Epithelial cell of esophagus (primary cell): ENCODE data around the gene CHD1.

ENCODE experiments used
- DNase-seq: peaks from one replicate; pipeline ENCODE4 v3.0.0; 2010; ENCODE audit warnings: low read depth
- H3K4me3 ChIP-seq: 2 replicates; pipeline ENCODE4 v1.5.1; 2011; ENCODE audit warnings: mild to moderate bottlenecking, low read length, control low read depth
- TF ChIP-seq, protein P1 (sequence below): IDR thresholded peaks from 2 replicates; pipeline ENCODE4 v1.5.1; 2011; ENCODE audit warnings: low read depth, mild to moderate bottlenecking, low read length, control low read depth, inconsistent platforms; ENCODE audit not compliant: insufficient read depth; ENCODE audit errors: missing control alignments

Gene CHD1

DNA sequence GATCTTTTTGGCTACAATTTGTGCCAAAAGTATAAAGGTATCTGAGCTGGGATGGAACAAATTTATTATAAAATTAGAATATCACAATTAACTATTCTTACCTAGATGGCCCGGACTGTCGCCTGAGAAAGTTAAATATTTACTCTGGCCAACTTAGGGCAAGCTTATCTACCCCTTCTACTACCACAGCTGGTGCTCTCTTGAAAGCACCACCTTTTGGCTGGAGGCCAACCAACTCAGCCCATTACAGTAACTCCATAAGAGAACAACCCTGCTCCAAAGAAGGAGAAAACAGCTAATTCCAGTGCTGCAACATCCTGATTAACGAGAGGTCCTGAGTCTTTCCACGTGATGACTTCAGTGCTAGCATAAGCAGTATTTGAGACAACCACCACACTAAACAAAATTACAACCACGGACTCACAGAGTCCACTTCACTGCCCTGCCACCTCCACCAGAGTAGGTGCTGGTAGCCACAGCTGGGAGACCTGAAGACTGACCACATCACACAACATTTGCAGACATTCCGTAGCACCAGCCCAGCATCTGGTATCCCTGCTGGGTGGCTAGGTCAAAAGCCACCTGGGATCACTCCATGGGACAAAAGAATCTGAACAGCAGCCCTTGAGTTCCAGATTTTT is 112.1 kb downstream of the CHD1 start:
- DNase-seq: no peak
- TF ChIP-seq, protein P1, sequence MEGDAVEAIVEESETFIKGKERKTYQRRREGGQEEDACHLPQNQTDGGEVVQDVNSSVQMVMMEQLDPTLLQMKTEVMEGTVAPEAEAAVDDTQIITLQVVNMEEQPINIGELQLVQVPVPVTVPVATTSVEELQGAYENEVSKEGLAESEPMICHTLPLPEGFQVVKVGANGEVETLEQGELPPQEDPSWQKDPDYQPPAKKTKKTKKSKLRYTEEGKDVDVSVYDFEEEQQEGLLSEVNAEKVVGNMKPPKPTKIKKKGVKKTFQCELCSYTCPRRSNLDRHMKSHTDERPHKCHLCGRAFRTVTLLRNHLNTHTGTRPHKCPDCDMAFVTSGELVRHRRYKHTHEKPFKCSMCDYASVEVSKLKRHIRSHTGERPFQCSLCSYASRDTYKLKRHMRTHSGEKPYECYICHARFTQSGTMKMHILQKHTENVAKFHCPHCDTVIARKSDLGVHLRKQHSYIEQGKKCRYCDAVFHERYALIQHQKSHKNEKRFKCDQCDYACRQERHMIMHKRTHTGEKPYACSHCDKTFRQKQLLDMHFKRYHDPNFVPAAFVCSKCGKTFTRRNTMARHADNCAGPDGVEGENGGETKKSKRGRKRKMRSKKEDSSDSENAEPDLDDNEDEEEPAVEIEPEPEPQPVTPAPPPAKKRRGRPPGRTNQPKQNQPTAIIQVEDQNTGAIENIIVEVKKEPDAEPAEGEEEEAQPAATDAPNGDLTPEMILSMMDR: no peak
- H3K4me3 ChIP-seq: no peak overlapping the region

DNA sequence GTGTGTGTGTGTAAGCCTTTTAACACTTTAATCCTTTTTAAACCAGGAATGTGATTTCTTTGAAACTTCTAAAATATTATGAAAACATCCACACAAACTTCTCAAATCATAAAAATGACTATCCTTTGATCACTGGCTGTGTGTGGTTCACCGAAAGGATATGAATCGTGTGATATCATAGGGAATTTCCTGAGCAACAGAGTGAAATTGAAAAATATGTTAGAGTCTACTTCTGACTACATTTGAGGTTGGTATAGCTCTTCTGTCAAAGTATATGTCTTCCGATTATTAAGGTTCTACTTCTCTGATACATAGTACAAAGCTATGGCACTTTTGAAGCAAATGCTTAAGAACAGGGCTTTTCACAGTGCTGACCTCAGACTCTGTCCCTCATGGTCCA is 115.1 kb downstream of the CHD1 start:
- TF ChIP-seq, protein P1: no peak
- DNase-seq: no peak
- no peak overlapping the region for H3K4me3 ChIP-seq

DNA sequence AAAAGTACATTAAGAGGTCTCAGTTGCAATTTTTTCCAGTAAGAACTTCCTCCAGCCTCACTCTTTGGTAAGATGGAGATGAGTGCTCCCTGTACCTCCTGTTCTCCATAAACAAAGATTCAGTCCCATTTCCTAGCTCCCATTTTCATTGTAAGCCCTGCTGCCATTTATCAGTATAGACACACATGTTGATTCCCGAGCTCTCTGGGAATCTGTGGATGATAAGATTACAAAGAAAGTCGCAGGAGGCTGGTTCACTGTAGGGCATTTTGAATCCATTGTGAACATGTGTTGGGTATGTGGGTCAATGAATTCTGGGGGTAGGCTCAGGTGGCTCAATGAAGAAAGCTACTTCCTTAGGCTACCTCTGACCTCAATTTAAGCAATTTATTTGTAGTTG is 118.6 kb downstream of the CHD1 start:
- H3K4me3 ChIP-seq: no peak overlapping the region
- TF ChIP-seq, protein P1: no peak
- no peak for DNase-seq

DNA sequence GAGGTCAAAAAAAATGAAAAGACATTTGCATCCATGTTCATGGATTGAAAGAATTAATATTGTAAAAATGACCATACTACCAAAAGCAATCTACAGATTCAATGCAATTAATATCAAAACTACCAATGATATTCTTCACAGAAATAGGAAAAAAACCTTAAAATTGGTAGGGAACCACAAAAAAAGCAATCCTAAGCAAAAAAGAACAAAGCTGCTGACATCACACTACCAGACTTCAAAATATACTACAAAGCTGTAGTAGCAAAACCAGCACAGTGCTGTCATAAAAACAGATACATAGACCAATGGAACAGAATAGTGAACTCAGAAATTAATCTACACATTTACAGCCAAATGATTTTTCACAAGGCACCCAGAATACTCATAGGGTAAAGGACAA is 121.0 kb downstream of the CHD1 start:
- no peak overlapping the region for H3K4me3 ChIP-seq
- no peak for DNase-seq
- TF ChIP-seq, protein P1: no peak

DNA sequence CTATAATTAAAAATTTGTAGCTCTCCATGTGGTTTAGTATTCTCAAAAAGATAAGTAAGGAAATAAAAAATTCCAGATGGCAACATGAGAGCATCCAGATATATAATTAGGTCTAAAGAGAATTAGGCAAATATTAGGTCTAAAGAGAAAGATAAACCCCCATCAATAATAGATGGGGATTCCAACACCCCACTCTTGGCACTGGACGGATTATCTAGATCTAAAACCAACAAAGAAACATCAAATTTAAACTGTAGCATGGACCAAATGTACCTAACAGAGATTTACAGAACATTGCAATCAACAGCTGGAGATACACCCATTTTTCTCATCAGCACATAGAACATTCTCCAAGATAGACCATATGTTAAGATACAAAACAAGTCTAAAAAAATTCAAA is 123.7 kb downstream of the CHD1 start:
- TF ChIP-seq, protein P1: no peak
- DNase-seq: no peak

DNA sequence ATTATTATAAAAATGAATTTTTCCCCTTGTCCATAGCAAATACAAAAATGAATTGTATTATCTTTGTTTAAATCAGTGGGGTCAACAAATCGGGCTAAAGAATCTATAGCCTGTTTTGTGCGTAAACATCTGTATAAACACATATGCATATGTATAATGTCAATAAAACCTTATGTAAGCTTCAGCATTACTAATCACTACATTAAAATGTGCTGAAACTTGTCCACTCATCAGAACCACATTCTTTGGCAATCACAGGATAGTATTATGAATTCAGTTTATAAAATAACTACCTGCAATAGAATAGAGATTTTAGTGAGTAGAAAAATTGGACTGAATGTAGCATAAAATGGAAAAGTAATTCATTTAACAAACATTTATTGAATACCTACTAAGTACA is 124.7 kb downstream of the CHD1 start:
- no peak overlapping the region for H3K4me3 ChIP-seq
- peak; percentile 77 for DNase-seq
- TF ChIP-seq, protein P1: no peak

More for the DNA sequence above, 123.7 kb downstream of the CHD1 start:
- no peak overlapping the region for H3K4me3 ChIP-seq
